MM.1S (cell line): Measurements from ENCODE around the gene SLC1A1.
A peak's percentile ranks its signal among the peaks of the same experiment; 100 is the strongest.

Source experiments
- DNase-seq: peaks from one replicate; pipeline ENCODE4 v3.0.0-alpha.2; 2015
- H2AFZ ChIP-seq: fragments of 300-600 bp; sonication (generic); 2 replicates; pipeline ENCODE4 v1.6.0; 2016; ENCODE audit warnings: antibody characterized with exemption, low read length
- H3F3A ChIP-seq: fragments of 300-600 bp; sonication (generic); 2 replicates; pipeline ENCODE4 v1.6.1; 2016; ENCODE audit warnings: mild to moderate bottlenecking, antibody characterized with exemption, low read length, moderate library complexity, mixed read lengths; ENCODE audit not compliant: insufficient read depth
- H3K27ac ChIP-seq: fragments of 300-600 bp; sonication (generic); 2 replicates; pipeline ENCODE4 v1.5.1; 2016; ENCODE audit warnings: mild to moderate bottlenecking, low read length
- H3K27me3 ChIP-seq: fragments of 300-600 bp; sonication (generic); replicated peaks from 2 replicates; pipeline ENCODE4 v1.6.0; 2016; ENCODE audit warnings: low read length; ENCODE audit not compliant: insufficient read depth
- H3K36me3 ChIP-seq: fragments of 300-600 bp; sonication (generic); replicated peaks from 2 replicates; pipeline ENCODE4 v1.6.1; 2016; ENCODE audit warnings: mild to moderate bottlenecking, low read length, mixed read lengths; ENCODE audit not compliant: insufficient read depth
- H3K4me1 ChIP-seq: fragments of 300-600 bp; sonication (generic); 2 replicates; pipeline ENCODE4 v1.6.1; 2016; ENCODE audit warnings: low read length, mixed read lengths
- H3K4me2 ChIP-seq: fragments of 300-600 bp; sonication (generic); 2 replicates; pipeline ENCODE4 v1.6.0; 2016; ENCODE audit warnings: low read depth, low read length
- H3K4me3 ChIP-seq: fragments of 300-600 bp; sonication (generic); 2 replicates; pipeline ENCODE4 v1.5.1; 2016; ENCODE audit warnings: low read length, mixed read lengths
- H3K79me2 ChIP-seq: fragments of 300-600 bp; sonication (generic); 2 replicates; pipeline ENCODE4 v1.6.1; 2016; ENCODE audit warnings: mixed run types, low read length, mixed read lengths
- H3K9ac ChIP-seq: fragments of 300-600 bp; sonication (generic); 2 replicates; pipeline ENCODE4 v1.6.1; 2016; ENCODE audit warnings: low read length, mixed read lengths
- H3K9me2 ChIP-seq: fragments of 300-600 bp; sonication (generic); replicated peaks from 2 replicates; pipeline ENCODE4 v1.6.1; 2016; ENCODE audit warnings: mild to moderate bottlenecking, low read length, mixed read lengths; ENCODE audit not compliant: insufficient read depth
- H3K9me3 ChIP-seq: fragments of 300-600 bp; sonication (generic); replicated peaks from 2 replicates; pipeline ENCODE4 v1.6.1; 2016; ENCODE audit warnings: mild to moderate bottlenecking, low read length, mixed read lengths; ENCODE audit not compliant: insufficient read depth
- H4K20me1 ChIP-seq: fragments of 300-600 bp; sonication (generic); 2 replicates; pipeline ENCODE4 v1.6.1; 2016; ENCODE audit warnings: mild to moderate bottlenecking, low read length, moderate library complexity, mixed read lengths; ENCODE audit not compliant: insufficient read depth
- EZH2 ChIP-seq: fragments of 300-600 bp; sonication (generic); optimal IDR thresholded peaks from 2 replicates; pipeline ENCODE3; 2017; ENCODE audit warnings: low read depth, mild to moderate bottlenecking, antibody characterized with exemption, low read length, mixed read lengths
- EZH2phosphoT487 ChIP-seq: fragments of 300-600 bp; sonication (generic); IDR thresholded peaks from 2 replicates; pipeline ENCODE4 v1.6.1; 2018; ENCODE audit warnings: antibody characterized with exemption, low read length
- TF ChIP-seq, protein P1 (sequence below): fragments of 300-600 bp; sonication (generic); IDR thresholded peaks from 2 replicates; pipeline ENCODE4 v1.5.1; 2016; ENCODE audit warnings: antibody characterized with exemption, low read length, mixed read lengths

The SLC1A1 gene

DNA sequence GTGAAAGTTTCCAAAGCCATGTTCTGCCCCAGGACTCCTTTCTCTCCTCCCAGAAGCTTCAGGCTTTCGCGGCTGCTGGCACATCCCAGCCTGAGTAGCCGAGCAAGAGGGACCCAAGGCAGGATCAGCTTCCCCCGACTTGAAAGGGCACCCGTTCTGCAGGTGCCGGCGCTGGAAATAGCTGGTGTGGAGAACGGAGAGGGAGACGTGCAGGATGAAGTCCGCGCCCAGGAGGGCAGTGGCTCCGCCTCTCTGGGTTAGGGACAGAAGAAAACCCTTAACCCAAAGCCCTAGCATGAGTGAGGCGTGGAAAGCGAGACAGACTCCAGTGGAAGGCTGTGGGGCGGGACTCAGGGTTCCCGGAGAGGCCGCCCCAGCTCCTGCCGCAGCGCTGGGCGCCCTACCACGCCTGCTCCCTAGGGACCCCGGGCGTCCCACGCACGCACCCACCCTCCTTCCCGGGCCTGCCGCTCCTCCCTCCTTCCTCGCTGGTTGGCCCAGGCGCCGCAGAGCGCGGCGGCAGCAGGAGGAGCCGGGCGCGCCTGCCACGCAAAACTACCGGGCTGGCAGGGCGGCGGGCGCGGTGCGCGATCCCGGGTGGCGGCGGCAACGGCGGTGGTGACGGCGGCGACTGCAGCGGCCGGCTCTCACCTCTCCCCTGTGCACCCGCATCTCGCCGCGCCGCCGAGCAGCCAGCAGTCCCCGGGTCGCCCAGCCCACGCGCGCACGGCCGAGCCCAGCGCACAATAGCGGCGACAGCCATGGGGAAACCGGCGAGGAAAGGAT, at the start of gene SLC1A1:
Gene SLC1A1, plus strand, starts transcription at position 550 of the 786 bp plus-strand sequence. Its CDS starts 212 bp downstream, at position 762.
- no peak for DNase-seq
- TF ChIP-seq, protein P1, sequence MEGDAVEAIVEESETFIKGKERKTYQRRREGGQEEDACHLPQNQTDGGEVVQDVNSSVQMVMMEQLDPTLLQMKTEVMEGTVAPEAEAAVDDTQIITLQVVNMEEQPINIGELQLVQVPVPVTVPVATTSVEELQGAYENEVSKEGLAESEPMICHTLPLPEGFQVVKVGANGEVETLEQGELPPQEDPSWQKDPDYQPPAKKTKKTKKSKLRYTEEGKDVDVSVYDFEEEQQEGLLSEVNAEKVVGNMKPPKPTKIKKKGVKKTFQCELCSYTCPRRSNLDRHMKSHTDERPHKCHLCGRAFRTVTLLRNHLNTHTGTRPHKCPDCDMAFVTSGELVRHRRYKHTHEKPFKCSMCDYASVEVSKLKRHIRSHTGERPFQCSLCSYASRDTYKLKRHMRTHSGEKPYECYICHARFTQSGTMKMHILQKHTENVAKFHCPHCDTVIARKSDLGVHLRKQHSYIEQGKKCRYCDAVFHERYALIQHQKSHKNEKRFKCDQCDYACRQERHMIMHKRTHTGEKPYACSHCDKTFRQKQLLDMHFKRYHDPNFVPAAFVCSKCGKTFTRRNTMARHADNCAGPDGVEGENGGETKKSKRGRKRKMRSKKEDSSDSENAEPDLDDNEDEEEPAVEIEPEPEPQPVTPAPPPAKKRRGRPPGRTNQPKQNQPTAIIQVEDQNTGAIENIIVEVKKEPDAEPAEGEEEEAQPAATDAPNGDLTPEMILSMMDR = no peak
- TF ChIP-seq EZH2 = no peak
- no peaks in the 10 kb centered on the region for H3K36me3 ChIP-seq
- peak within 1 kb of the TSS; percentile 83 for H3K4me2 ChIP-seq
- H3K27me3 ChIP-seq = no peaks in the 10 kb centered on the region; the same call in 1 of the 2 replicates
- H3K27ac ChIP-seq = no peak within 1 kb of the TSS
- no peaks in the 10 kb centered on the region for H3K9me2 ChIP-seq
- peak within 1 kb of the TSS; percentile 56 for H2AFZ ChIP-seq
- no peaks in the 10 kb centered on the region for H3K79me2 ChIP-seq
- H4K20me1 ChIP-seq = no peaks in the 10 kb centered on the region
- no peaks in the 10 kb centered on the region for H3K9me3 ChIP-seq
- no peak within 1 kb of the TSS for H3K9ac ChIP-seq
- no peaks in the 10 kb centered on the region for H3K4me1 ChIP-seq
- peak within 1 kb of the TSS; percentile 64 for H3K4me3 ChIP-seq
- no peaks in the 10 kb centered on the region for H3F3A ChIP-seq

DNA sequence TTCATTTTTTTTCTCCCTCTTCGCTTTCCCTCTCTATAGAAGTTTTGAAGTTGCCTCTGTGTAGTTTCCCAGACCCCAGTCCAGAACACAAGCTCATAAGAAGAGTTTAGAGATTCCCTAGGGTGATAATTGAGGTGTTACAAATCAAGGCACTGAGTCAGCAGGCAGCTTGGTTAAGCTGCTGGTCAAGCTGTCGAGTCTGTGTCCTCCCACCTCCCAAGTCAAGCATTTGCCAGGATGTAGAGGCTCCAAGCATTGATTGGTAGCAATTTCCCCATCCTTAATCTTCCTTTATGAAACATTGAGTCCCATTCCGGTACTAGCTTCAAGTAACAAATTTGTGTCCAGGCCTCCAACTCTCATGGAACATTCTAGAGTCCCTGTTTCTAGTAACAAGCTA, 47.5 kb upstream of the SLC1A1 start:
- Histone ChIP-seq H3K4me2 (no peak overlapping the region), H3K79me2 (no peaks in the 10 kb centered on the region), H3K4me1 (no peaks in the 10 kb centered on the region), H3K4me3 (no peak overlapping the region), H4K20me1 (no peaks in the 10 kb centered on the region), H3K36me3 (no peaks in the 10 kb centered on the region), H3K27ac (no peak overlapping the region), H3K9ac (no peak overlapping the region), H3K9me3 (no peaks in the 10 kb centered on the region), H2AFZ (no peak overlapping the region), H3K27me3 (no peaks in the 10 kb centered on the region), H3K9me2 (no peaks in the 10 kb centered on the region), H3F3A (no peaks in the 10 kb centered on the region)
- TF ChIP-seq EZH2phosphoT487 = no peak
- TF ChIP-seq, protein P1 = no peak
- DNase-seq = no peak

DNA sequence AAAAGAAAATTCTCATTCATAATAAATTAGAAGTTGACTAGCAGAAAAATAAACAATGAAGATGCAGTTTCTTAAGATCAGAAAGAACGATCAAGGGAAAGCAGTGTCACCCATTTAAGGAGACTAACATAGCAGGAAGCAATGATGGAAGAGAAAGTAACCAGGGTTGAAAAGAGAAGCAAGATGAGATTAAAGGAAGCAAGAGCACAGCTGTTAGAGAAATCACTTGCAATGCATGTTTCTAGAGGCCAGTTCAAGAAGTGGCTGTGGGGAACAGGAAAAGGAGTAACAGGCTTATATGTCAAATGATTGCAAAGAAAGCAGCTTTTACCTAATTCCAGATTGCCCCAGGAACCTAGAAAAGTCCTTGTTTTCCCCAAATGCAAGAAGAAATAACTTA, 46.8 kb upstream of the SLC1A1 start:
- no peak for DNase-seq
- Histone ChIP-seq H3K9me2 (no peaks in the 10 kb centered on the region), H3K36me3 (no peaks in the 10 kb centered on the region), H3K4me1 (no peaks in the 10 kb centered on the region), H3K27me3 (no peaks in the 10 kb centered on the region), H4K20me1 (no peaks in the 10 kb centered on the region), H3K4me3 (no peak overlapping the region), H3F3A (no peaks in the 10 kb centered on the region), H3K79me2 (no peaks in the 10 kb centered on the region), H3K9me3 (no peaks in the 10 kb centered on the region), H3K9ac (no peak overlapping the region), H3K4me2 (no peak overlapping the region), H2AFZ (no peak overlapping the region), H3K27ac (no peak overlapping the region)
- TF ChIP-seq EZH2phosphoT487 (no peak), EZH2 (no peak)
- TF ChIP-seq, protein P1 = no peak
